Stimulated activated CD8-positive, alpha-beta memory T cell treated with anti-CD3 and anti-CD28 coated beads, Interleukin-4, amount 100 ng/mL, for 1 hour (primary cell): Measurements from ENCODE around the gene ATP2B1.

Experiments used
- DNase-seq, 2 donors: peaks; one replicate each; pipeline ENCODE4 v3.0.0-alpha.2; 2020; ENCODE audit warnings: low read depth in 2 of 2, low spot score in 1 of 2

The ATP2B1 gene

DNA sequence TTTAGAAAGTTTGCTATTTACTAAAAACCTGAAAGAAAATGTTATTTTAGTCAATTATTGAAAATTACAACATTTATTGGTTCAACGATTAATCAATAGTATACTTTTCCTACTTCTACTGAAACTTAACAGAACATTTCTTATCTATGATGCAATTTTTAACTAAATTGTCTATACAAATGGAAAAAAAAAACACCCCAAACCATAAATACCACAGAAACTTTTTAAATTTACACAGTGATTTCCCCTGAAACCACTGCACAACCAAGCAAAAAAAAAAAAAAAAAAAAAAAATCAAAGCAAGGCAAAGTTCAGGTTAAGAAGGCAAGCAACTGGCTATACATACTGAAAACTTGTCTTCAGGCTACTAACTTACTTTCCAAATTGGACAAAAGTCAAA lies 110.9 kb downstream of the ATP2B1 start:
- DNase-seq, result no peak

DNA sequence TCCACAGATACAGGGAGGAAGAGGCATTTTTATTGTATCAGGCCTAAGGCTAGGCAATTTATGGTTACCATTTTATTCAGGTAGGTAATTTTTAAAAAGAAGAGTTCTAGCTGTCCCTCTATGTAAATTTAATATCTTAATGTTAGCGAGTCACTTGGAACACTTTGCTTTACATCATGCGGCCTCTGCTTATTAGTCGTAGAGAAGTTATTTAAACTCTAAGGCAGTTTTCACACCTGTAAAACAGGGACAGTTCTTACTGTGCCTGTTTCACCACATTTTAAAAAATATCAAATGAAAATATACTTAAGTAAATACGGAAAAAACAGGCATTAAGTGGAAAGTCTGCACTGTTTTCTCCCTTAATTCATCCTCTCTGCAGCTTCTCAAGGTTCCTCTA lies 111.4 kb downstream of the ATP2B1 start:
- no peak for DNase-seq

DNA sequence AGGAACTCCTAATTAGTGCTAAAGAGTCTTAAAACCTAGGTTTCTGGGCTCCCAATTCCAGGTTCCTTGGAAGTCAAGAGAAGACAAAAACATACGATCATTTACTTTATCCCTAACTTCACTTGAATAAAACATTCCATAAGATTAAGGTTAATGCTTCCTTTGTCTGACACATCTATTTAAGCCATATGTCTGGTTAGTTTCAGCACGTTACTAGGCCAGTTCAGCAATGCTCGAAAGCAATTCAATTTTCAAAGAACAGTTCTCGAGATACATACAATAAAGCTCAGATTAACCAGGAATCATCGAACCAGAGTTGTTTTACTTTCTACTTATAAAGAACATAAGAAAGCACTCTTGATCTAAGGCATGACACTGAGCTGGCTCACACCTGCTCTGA lies 114.8 kb downstream of the ATP2B1 start:
- DNase-seq, result no peak

DNA sequence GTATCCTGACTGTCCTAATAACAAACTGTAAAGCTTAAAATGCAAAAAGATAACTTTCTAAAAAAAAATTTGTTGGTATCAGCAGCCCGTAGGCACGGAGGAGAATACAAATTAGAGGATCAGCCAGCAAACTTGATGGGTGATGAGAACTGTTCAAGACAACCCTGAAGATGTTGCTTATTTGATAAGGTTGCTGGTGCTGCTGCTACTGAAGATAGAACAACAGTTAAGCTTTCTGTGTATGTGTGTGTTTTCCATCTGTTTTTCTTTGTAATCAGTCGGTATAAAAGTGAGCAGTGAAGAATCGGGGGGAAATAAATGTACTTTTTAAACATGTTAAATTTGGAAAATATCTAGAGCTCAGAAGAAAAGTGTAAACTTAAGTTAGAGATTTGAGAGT lies 115.4 kb downstream of the ATP2B1 start:
- DNase-seq, result no peak

DNA sequence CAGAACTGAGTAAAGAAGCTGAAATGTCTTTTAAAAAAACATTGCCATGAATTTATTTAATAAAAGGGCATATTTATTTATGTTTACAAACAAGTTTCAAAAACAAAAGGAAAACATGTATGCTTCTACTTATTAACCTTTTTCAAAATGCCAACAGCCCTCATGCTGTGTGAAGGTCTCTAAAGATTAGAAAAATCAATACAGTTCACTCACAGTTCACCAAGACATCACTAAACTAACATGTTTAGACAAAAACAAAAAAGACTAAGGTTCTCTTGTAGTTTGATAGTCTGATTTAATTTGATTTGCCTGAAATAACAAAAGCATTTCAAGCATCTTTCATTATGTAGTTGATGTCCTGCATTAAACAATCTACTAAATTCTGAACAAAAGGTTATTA lies 118.9 kb downstream of the ATP2B1 start:
- DNase-seq, result no peak

DNA sequence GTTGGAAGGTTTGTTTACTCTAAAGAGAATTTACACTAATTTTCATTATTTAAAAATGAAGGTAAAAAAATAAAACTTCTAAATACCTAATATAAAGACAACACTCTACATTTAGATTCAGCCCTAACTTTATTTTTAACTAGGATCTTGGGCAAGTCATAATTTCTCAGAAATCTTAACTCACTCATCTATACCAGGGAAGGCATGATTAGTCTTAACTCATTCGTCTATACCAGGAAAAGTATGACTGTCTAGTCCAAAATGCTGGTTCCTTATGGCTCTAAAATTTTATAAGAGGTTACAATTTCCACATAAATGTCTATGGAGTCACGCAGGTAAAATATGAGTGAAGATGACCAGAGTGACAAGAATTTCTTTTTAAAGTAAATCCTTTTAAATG lies 130.1 kb downstream of the ATP2B1 start:
- DNase-seq, result no peak

DNA sequence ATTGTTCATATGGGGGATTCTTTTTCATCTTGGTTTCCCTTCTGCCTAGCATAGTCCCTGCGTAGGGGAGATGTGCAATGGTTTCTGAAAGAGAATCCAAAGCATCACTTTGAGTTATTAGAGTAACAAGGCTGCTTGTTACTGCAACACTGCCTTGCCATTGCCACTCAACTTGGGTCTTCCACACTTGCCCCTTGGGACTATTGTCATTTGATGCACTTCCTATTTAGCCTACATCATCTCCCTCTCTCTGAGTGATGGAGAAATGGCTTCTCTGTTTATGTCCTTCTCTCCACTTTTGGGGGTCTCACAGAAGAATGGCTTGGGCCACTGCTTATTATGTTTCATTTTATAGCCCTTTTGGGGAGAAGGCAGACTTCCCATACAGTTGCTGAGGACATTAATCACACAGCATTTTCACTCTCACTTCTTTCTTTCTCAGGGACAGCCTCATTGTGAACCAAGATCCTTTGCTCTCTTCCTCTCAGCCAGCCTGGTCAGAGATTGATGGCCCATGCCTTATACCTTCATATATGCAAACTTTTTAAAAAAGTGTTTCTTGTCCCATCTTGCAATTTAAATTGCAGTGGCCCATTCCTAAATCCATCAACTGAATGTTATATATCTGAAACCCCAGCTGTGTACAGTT lies 131.9 kb downstream of the ATP2B1 start:
- no peak for DNase-seq

DNA sequence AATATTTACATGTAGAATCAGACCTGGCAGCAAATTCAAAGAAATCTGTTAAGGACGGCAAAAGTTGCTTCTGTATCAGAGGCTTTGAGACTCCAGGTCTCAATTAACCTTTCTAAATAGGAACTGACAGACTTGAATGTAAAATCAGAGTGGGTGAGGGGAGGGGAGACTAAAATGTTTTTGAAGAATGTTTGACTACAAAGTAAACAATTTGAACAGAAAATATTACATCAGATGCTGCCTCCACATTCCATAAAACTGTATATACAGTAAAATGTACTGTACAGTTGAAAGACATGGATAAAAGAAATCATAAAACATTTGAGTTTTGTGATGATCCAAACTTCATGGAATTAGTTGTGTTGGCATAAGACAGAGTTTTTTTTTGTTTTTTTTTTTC lies 133.3 kb downstream of the ATP2B1 start:
- no peak for DNase-seq

DNA sequence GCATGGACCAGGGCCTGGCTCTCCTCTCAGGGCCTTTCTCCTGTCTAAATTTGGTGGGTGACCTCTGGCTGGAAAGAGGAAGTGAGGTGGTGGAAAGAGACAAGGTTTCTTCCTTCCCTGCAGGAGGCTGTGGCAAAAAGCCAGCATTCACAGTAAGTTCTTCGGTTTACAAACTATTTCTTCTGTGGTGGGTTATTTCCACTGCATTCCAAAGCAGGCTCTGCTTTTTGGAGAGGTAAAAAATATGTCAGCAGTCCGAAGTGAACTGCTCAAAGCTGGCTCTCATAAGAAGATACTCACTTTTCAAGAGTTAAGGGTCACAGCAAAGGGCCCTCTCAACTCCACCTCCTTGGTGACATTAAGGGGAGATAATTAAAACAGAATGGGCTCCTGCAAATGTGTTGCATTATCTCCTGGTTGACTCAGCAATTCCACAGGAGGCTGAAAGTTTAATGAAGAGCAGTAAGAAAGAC lies 133.9 kb downstream of the ATP2B1 start:
- DNase-seq, result no peak

DNA sequence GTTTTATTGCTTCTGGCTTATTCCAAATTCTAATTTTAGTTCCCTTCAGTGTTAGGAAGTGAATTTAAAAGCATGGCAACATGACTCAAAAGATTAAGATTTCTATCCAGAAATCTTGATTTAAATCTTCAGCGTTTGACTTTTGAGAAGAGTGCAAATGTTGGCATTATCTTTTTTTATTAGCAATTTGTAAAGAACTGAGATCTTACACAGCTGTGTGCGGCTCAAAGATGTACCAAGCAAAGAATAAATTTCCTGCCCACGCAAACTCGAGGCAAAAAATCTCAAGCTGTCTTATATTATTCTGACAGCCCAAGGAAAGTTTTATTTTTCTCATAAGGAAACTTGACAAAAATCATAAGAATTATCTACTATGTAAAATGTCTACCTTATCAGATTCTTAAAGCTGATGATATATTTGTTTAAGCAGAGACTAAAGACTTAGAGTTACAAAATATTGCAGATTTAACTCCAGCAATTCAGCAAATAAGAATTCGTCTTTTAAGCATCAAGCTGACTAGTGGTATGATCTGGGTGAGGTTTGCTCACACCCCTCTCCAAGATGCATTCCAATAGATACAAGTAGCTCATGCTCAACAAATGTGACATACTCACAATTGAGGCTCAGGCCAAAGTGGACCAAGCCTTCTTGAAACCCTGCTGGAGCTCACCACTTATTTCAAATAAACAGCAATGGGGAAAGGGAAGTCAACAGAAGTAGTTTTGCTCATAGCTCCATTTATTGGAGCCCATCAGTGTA lies 135.4 kb downstream of the ATP2B1 start:
- DNase-seq, result no peak

DNA sequence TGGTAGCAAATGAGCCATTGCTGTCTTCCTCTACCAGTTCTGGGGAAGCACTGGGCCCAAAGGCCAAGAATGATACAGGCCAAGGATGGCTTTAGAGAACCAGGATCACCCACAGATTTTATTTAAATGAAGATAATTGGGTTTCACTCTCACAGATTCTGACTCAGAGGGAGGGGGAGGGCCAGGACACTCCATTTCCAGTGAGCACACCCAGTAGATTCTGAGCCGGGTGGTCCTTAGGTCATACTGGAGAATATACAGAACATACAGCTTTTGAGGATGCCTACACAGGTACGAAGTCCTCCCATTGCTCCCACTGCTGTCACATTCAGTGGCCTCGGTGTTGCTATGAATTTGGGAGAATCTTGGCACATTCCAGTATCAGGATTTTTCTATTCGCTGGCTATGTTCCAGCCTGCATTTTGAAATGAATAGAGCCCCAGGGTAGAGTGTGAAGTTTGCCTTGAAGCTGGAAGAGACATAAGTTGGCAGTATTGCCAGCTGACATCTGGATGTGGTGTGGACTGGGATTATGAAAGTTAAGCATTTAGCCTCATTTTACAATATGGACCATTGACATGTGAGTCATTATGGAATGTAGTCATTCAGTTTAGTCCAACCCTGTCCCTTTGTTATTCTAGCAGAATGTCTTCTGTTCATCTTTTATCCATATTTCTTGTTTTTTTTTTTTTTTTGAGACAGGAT lies 137.0 kb downstream of the ATP2B1 start:
- no peak for DNase-seq

DNA sequence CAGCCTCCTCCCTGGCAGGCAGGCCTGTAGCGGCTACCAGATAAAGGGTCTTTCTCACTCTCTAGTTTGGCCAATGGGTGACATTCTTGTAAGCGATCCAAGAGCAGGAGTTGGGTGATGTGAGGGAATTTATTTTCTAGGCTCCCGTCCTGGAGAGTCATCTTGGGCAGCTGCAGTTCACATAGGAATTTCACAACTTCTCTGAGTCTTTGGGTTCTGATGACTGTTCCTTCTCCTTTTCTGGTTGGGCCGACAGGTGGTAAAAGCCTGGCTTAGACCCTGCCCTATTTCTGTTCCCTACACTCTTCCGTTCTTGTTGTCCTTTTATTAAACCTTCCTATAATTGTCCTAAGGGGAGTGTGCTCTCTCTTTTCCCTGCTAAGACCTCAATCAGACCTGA lies 140.2 kb downstream of the ATP2B1 start:
- no peak for DNase-seq

DNA sequence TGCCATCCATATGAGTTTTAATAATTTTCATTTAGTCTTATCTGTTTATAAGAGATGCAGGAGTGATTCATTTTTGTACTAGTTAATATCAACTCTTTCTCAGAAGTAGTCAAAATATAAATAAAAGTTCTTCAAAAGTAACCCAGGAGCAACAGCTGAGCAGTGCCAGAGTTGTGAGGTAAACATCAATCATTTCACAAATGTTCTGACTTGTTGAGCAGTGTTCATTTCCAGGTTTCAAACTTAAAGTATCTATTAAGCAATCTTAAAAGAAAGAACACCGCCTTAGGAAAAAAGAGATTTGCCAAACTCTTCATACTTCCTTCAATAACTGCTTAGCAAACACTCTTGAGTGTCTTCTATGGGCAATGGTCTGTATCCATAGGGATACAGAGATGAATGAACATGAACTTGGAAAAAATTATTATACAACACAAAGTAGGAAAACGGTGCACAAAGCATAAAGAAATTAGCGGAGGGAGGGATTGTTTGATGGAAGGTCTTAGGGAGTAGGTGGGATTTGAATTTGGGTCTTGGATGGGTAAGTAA lies 140.9 kb downstream of the ATP2B1 start:
- no peak for DNase-seq

DNA sequence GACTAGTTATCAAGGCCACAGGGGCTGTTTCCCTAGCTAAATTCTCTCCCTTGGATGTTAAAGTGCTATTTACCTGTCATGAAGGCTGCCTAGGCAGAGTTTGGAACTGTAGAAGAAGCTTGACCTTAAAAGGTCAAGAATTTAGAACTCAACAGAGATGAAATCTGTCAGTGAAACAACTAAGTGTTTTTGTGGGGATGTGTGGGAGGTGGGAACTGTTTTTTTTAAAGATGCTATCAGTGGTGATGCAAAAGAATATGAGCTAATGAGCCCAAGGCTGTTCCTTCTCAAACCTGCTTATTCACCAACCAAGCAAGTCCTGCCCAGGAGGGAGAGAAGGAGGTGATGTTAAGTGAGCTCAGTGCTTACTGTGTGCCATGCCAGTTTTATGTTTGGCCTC lies 142.0 kb downstream of the ATP2B1 start:
- no peak for DNase-seq

DNA sequence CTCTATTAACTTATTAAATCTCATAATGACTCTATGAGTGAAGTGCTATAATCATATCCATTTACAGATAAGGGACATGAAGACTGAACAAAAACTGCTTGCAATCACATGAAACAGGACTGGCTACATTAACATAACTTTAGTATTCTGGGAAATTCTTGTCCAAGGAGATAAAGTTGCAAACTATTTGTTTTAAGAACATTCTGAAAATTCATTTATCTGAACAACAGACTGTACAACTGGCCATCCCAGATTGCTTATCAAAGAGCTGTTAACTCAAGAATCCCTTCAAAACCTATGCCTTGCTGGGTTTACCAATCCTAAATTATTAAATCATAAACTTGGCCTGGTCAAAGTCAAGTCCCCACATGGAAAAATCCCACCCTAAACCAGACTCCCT lies 143.6 kb downstream of the ATP2B1 start:
- DNase-seq, result no peak

DNA sequence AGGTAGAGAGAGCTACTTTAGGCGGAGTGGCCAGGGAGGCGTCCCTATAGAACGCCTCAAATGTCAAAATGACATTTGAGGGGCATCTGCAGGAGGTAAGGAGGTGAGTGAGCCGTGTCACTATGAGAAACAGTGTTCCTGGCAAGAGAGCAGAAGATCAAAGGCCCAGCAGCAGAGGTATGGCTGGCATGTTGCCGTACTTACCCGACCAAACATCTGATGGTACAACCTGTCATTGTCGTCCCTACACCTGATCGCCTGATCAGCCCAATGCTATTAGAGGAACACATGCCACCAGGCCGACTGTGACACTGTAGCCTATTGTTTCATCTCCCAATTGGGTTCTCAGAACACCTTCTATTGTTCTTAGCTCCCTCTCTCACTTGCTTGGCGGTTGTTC lies 148.9 kb downstream of the ATP2B1 start:
- no peak for DNase-seq

DNA sequence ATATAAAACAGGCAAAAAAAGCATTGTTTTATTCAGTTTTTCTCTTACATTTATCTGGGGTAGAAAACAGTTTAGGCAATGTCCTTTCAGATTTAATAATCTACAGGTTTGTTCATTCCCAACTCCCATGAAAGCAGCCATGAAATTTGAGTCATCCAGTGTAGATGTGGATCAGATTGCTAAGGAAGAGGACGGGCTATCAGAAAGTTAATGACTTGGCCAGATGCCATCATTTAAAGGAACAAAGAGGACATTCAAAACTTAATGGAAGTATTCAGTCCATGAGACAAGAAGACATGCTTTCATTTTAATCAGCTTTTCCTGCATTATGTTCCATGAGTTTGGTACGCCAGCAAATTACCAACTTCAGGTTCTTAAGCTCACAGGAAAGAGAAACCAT lies 151.7 kb downstream of the ATP2B1 start:
- no peak for DNase-seq

DNA sequence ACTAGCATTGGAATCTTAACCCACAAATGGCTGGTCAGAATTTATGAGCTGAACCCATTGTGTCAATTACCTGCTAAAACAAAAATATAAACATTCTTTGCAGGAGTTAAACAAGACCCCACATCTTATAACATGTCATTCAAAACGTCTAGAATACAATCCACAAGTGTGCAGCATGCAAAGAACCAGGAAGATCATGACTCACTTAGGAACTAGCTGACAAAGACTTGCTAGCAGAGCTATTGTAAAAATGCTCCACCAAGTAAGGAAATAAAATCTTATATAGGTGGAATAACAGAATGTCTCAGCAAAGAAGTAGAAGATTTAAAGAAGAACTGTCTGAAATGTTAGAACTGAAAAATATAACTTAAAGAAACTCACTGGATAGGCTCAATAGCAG lies 156.3 kb downstream of the ATP2B1 start:
- DNase-seq, result no peak

DNA sequence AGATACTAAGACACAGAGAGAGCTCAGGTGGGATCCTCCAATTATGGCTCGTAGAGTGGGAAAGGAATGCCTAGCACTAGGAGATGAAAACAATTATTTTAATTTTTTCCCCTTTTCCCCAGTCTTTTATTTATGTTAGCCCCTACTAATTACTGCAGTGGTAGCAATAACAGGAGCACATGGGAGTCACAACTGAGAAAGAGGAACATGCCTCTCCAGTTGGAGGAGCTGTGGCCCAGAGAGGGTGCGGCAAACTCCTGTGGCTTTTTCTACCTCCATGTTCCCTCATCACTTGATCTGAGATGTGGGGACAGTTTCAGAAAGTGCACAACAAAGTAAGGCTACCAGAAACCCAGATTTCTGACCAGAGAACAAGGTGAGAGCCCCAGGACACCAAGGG lies 156.9 kb downstream of the ATP2B1 start:
- no peak for DNase-seq

DNA sequence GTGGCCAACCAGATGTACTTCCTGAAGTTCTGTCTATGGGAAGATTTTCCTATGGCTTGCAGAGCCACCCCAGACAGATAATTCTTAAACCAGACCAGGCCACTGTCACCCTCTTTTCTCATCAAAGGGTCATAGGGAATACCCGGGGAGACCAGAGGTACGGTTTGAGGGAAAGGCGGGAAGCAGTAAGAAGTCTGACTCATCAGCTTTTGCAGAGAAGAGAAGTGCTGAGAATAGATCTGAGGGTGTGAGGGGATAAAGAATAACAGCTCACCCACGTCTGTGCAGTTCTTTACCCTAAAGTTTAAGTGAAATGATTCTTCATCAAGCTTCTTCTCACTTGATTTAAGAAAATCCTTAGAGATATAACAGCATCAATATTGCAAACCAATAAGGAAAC lies 161.5 kb downstream of the ATP2B1 start:
- no peak for DNase-seq

DNA sequence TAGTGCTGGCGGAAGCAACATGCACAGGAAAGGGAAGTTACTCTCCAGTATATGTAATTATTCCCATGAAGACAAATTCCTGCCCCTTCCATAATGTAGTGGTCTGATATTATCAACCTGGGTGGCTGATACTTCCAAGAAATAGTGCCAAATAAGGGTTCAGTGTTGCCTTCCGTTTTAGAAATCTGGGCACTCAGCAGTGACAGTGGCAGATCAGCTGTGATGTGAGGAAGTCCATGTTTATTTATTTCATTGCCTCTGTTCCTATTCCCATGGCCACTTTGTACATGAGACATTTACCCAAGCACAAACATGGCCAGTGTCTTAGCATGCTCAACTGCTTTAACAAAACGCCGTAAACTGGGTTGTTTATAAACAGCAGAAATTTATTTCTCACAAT lies 162.5 kb downstream of the ATP2B1 start:
- DNase-seq, result no peak

DNA sequence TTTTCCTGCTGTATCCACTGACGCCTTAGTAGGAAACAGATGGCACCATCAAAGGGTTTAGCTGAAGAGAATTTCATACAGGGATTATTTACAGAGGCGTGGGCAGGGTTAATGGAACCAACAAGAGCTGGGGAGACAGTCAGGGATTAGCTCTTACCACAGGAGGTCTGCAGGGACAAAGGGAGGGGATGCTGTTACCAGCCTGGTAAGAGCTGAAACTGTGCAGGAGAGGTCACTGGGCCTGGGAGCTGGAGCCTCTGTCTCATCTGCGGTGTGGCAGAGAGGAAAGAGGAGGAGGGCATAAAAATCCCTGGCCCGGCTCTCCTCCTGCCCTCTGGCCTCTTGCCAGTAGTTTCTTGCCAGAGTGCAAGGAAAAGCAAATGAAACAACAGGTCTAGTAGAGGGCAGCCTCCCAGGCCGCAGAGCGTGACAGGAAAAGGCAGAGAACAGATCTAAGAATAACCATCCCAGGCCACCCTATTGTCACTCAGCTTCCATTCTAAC lies 163.9 kb downstream of the ATP2B1 start:
- DNase-seq, result no peak
